Lower lobe of right lung (tissue), 2 donors: ENCODE results near the gene SEZ6L. TPM values are rescaled to one million over a fixed set of nuclear protein-coding genes. Genes with fewer than 3 reads are reported as not detected.

Experiments
- ATAC-seq, 2 donors: fragments of 200-7000 bp; cut with Tn5 transposase; one replicate each; pipeline ENCODE4 v1.9.1; 2020 to 2022; ENCODE audit warnings: mild to moderate bottlenecking in 2 of 2, moderate library complexity in 2 of 2
- DNase-seq: peaks from one replicate; pipeline ENCODE4 v3.0.0-alpha.2; 2020
- H3K27ac ChIP-seq: fragments of 200-600 bp; one replicate; pipeline ENCODE4 v1.8.0; 2022
- H3K27me3 ChIP-seq: fragments of 200-600 bp; one replicate; pipeline ENCODE4 v1.8.0; 2022; ENCODE audit warnings: low read depth
- H3K36me3 ChIP-seq: fragments of 200-600 bp; one replicate; pipeline ENCODE4 v1.8.0; 2022; ENCODE audit warnings: mild to moderate bottlenecking
- H3K4me1 ChIP-seq: fragments of 200-600 bp; one replicate; pipeline ENCODE4 v1.8.0; 2022
- H3K4me3 ChIP-seq: fragments of 200-600 bp; one replicate; pipeline ENCODE4 v1.8.0; 2022; ENCODE audit warnings: mild to moderate bottlenecking
- H3K9me3 ChIP-seq: fragments of 200-600 bp; one replicate; pipeline ENCODE4 v1.8.0; 2022
- CTCF ChIP-seq: fragments of 200-600 bp; IDR thresholded peaks from one replicate; pipeline ENCODE4 v1.8.0; 2022; ENCODE audit warnings: antibody characterized with exemption, mild to moderate bottlenecking
- intact Hi-C: fragments of 100-400 bp; cut with DNase I; formaldehyde crosslinking; loops from one replicate; pipeline ENCODE4 v1.11.0; 2022
- total RNA-seq: library from RNA; stranded (reverse); fragmentation: NEBNext Ultra II Directional; extraction: Animal tissue kit (Norgen Biotek cat#: 25700); gene quantifications from one replicate; pipeline ENCODE4 v1.2.1, GENCODE V29; 2021
- donor health status: DM: no; HTN: yes; CAD: no; lungs with severe emphysema.

SEZ6L gene
- total RNA-seq, 1 donor from 2014 or later, result 0.24 TPM

DNA sequence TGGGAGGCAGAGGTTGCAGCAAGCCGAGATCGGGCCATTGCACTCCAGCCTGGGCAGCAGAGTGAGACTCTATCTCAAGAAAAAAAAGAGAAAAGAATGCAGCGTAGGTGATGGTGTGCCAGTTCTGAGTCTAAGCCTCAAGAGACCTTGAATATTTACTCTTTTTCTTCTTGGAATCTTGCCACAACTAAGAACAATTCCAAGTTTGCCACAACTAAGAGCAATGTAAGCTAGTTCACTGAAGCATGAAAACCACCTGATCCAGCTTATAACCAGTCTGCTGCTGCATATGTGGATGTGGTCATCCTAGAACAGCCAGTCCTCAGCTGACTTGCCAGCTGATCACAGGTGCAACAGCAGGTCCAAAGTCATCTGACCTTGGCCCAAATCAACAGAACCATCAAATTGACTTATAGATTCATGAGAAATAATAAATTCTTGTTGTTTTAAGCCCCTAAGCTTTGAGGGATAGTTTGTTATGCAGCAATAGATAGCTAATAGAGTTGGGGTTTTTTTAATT is 25.4 kb upstream of the SEZ6L start:
- ATAC-seq (no peak), DNase-seq (no peak)
- H3K36me3 ChIP-seq, result no peaks in the 10 kb centered on the region
- no peaks in the 10 kb centered on the region for H3K9me3 ChIP-seq
- TF ChIP-seq CTCF, result no peak
- no peaks in the 10 kb centered on the region for H3K4me1 ChIP-seq
- intact Hi-C loops, result no loop called here
- peaks cover 18% of the 10 kb centered on the region for H3K27me3 ChIP-seq
- H3K4me3 ChIP-seq, result no peak overlapping the region
- no peak overlapping the region for H3K27ac ChIP-seq

- no peaks in the 10 kb centered on the region for H3K36me3 ChIP-seq
- intact Hi-C loops, result no loop called here
- H3K27ac ChIP-seq, result no peak overlapping the region
- no peak for ATAC-seq
- no peak overlapping the region for H3K4me3 ChIP-seq
- TF ChIP-seq CTCF, result no peak
- no peaks in the 10 kb centered on the region for H3K4me1 ChIP-seq
- peaks cover 31% of the 10 kb centered on the region for H3K27me3 ChIP-seq
- no peak for DNase-seq
- H3K9me3 ChIP-seq, result no peaks in the 10 kb centered on the region
Measured at GRCh38 chr22:26159886-26160285, 9.4 kb upstream of the SEZ6L start.

- H3K27me3 ChIP-seq, result peaks cover 27% of the 10 kb centered on the region
- TF ChIP-seq CTCF, result no peak
- H3K27ac ChIP-seq, result no peak overlapping the region
- no peak for ATAC-seq
- no peak for DNase-seq
- H3K4me1 ChIP-seq, result no peaks in the 10 kb centered on the region
- H3K4me3 ChIP-seq, result no peak overlapping the region
- H3K9me3 ChIP-seq, result no peaks in the 10 kb centered on the region
- intact Hi-C loops, result no loop called here
- H3K36me3 ChIP-seq, result no peaks in the 10 kb centered on the region
Measured at GRCh38 chr22:26161746-26162145, 7.5 kb upstream of the SEZ6L start.

GRCh38 chr22:26162926-26163325 is 6.3 kb upstream of the SEZ6L start:
- intact Hi-C loops, result no loop called here
- H3K27me3 ChIP-seq, result peaks cover 37% of the 10 kb centered on the region
- H3K4me3 ChIP-seq, result no peak overlapping the region
- no peaks in the 10 kb centered on the region for H3K4me1 ChIP-seq
- H3K36me3 ChIP-seq, result no peaks in the 10 kb centered on the region
- no peak for DNase-seq
- ATAC-seq, result peak in 1 of 2 donors; percentile 32
- no peak overlapping the region for H3K27ac ChIP-seq
- H3K9me3 ChIP-seq, result no peaks in the 10 kb centered on the region
- no peak for TF ChIP-seq CTCF

DNA sequence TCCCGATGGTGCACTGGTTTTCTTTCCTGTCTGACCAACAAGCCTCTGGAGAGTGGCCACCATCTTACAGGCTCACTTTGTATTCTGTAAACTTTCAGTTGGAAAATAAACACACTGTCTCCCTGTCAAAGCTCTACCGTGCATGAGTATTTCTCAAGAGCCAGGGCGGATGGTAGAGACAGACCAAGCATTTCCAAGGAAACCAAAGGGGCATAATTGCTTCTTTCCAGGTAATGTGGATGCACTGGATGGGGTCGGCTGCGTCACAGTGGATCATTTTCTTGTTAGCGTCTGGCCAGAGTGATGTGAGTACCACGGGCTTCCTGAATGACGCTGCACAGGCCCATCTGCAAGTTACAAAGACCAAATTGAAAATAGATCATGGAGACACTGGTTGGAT is 5.1 kb upstream of the SEZ6L start:
- intact Hi-C loops, result no loop called here
- Histone ChIP-seq H3K4me1 (peaks cover 4% of the 10 kb centered on the region), H3K36me3 (no peaks in the 10 kb centered on the region), H3K27me3 (peaks cover 40% of the 10 kb centered on the region), H3K27ac (no peak overlapping the region), H3K9me3 (no peaks in the 10 kb centered on the region), H3K4me3 (no peak overlapping the region)
- DNase-seq (no peak), ATAC-seq (no peak)
- no peak for TF ChIP-seq CTCF
